Neural crest cell (in vitro differentiated cells): ENCODE measurements around the gene GGT5. TPM values are rescaled to one million over a fixed set of nuclear protein-coding genes. Genes with fewer than 3 reads are reported as not detected.

Source experiments
- DNase-seq: peaks from one replicate; pipeline ENCODE4 v3.0.0; 2021; ENCODE audit warnings: low read depth, mixed read lengths, low spot score
- H3K27ac Mint-ChIP-seq: one replicate; pipeline ENCODE4 v1.8.0; 2021; ENCODE audit warnings: mild to moderate bottlenecking, mixed read lengths; ENCODE audit not compliant: unreplicated experiment
- H3K27me3 Mint-ChIP-seq: 2 replicates; pipeline ENCODE4 v1.8.0; 2021; ENCODE audit warnings: low read depth, mild to moderate bottlenecking, mixed read lengths
- H3K36me3 Mint-ChIP-seq: 2 replicates; pipeline ENCODE4 v1.8.0; 2021; ENCODE audit warnings: low read depth, mild to moderate bottlenecking, mixed read lengths
- H3K4me1 Mint-ChIP-seq: 2 replicates; pipeline ENCODE4 v1.8.0; 2021; ENCODE audit warnings: mixed read lengths
- H3K4me3 Mint-ChIP-seq: one replicate; pipeline ENCODE4 v1.8.0; 2021; ENCODE audit warnings: mild to moderate bottlenecking, mixed read lengths
- H3K9me3 Mint-ChIP-seq: 2 replicates; pipeline ENCODE4 v1.8.0; 2021; ENCODE audit warnings: mixed read lengths
- CTCF ChIP-seq: fragments of 200-600 bp; sonication (generic); conservative IDR thresholded peaks from 2 replicates; pipeline ENCODE4 v1.5.0; 2021; ENCODE audit warnings: antibody characterized with exemption, mild to moderate bottlenecking
- total RNA-seq: library from RNA; stranded (reverse); gene quantifications from 2 replicates; pipeline ENCODE4 v1.2.1, GENCODE V29; 2021

The GGT5 gene
- total RNA-seq, 1 donor from 2014 or later: 0.56 TPM

GRCh38 chr22:24236656-24237055 is 8.2 kb downstream of the GGT5 start:
- Mint-ChIP-seq H3K27me3 (no peaks in the 10 kb centered on the region), H3K27ac (no peak overlapping the region), H3K9me3 (peaks cover 2% of the 10 kb centered on the region), H3K4me1 (no peaks in the 10 kb centered on the region), H3K36me3 (no peaks in the 10 kb centered on the region), H3K4me3 (no peak overlapping the region)
- no peak for DNase-seq
- no peak for TF ChIP-seq CTCF

- H3K4me1 Mint-ChIP-seq: no peaks in the 10 kb centered on the region
- TF ChIP-seq CTCF: no peak
- no peaks in the 10 kb centered on the region for H3K27me3 Mint-ChIP-seq
- no peaks in the 10 kb centered on the region for H3K36me3 Mint-ChIP-seq
- no peak overlapping the region for H3K27ac Mint-ChIP-seq
- no peak for DNase-seq
- peaks cover 2% of the 10 kb centered on the region for H3K9me3 Mint-ChIP-seq
- H3K4me3 Mint-ChIP-seq: no peak overlapping the region
Observed at GRCh38 chr22:24235315-24235714, 9.6 kb downstream of the GGT5 start.

GRCh38 chr22:24233816-24234215 is 11.1 kb downstream of the GGT5 start:
- Mint-ChIP-seq H3K27ac (no peak overlapping the region), H3K4me1 (no peaks in the 10 kb centered on the region), H3K9me3 (peaks cover 2% of the 10 kb centered on the region), H3K4me3 (no peak overlapping the region), H3K27me3 (no peaks in the 10 kb centered on the region), H3K36me3 (no peaks in the 10 kb centered on the region)
- TF ChIP-seq CTCF: no peak
- DNase-seq: no peak

GRCh38 chr22:24233235-24233634 is 11.6 kb downstream of the GGT5 start:
- Mint-ChIP-seq H3K27ac (peak overlapping the region; percentile 35), H3K4me1 (no peaks in the 10 kb centered on the region), H3K36me3 (no peaks in the 10 kb centered on the region), H3K4me3 (no peak overlapping the region), H3K27me3 (no peaks in the 10 kb centered on the region), H3K9me3 (peaks cover 2% of the 10 kb centered on the region)
- DNase-seq: no peak
- no peak for TF ChIP-seq CTCF

- Mint-ChIP-seq H3K36me3 (no peaks in the 10 kb centered on the region), H3K9me3 (peaks cover 2% of the 10 kb centered on the region), H3K27me3 (no peaks in the 10 kb centered on the region), H3K27ac (no peak overlapping the region), H3K4me3 (no peak overlapping the region), H3K4me1 (no peaks in the 10 kb centered on the region)
- no peak for DNase-seq
- no peak for TF ChIP-seq CTCF
Observed at GRCh38 chr22:24232725-24233124, 12.2 kb downstream of the GGT5 start.

- Mint-ChIP-seq H3K4me1 (no peaks in the 10 kb centered on the region), H3K27me3 (no peaks in the 10 kb centered on the region), H3K4me3 (no peak overlapping the region), H3K36me3 (no peaks in the 10 kb centered on the region), H3K27ac (no peak overlapping the region), H3K9me3 (no peaks in the 10 kb centered on the region)
- no peak for TF ChIP-seq CTCF
- no peak for DNase-seq
Observed at GRCh38 chr22:24232124-24232523, 12.8 kb downstream of the GGT5 start.
